Right lobe of liver (tissue), 6 donors: ENCODE data around the gene BACE1-AS. TPM values are rescaled to one million over a fixed set of nuclear protein-coding genes. Genes with fewer than 3 reads are reported as not detected.

Experiments
- ATAC-seq, 4 donors: fragments of 200-7000 bp; cut with Tn5 transposase; one replicate each; pipeline ENCODE4 v1.9.1; 2020; ENCODE audit warnings: mild to moderate bottlenecking in 4 of 4, moderate library complexity in 4 of 4
- DNase-seq, 3 donors: peaks; one replicate each; pipeline ENCODE4 v3.0.0-alpha.2; 2020
- H3K27ac ChIP-seq, 3 donors: fragments of 200-600 bp; one replicate each; pipeline ENCODE4 v1.8.0; 2022
- H3K27me3 ChIP-seq, 2 donors: fragments of 200-600 bp; one replicate each; pipeline ENCODE4 v1.8.0; 2022
- H3K36me3 ChIP-seq, 4 donors: fragments of 200-600 bp; sonication (generic) in 1 of 4; one replicate each; pipeline versions ENCODE4 v1.5.1 to v1.8.0; 2017 to 2022; ENCODE audit warnings: control low read depth in 1 of 4
- H3K4me1 ChIP-seq, 4 donors: fragments of 200-600 bp; sonication (generic) in 1 of 4; one replicate each; pipeline versions ENCODE4 v1.5.1 to v1.8.0; 2017 to 2022; ENCODE audit warnings: control low read depth in 1 of 4
- H3K4me3 ChIP-seq, 3 donors: fragments of 200-600 bp; one replicate each; pipeline ENCODE4 v1.8.0; 2022
- H3K9me3 ChIP-seq, 4 donors: fragments of 200-600 bp; sonication (generic) in 1 of 4; one replicate each; pipeline versions ENCODE4 v1.5.1 to v1.8.0; 2017 to 2022; ENCODE audit warnings: control low read depth in 1 of 4
- POLR2A ChIP-seq: fragments of 450-650 bp; IDR thresholded peaks from one replicate; pipeline ENCODE4 v1.6.1; 2017; ENCODE audit warnings: antibody characterized with exemption, mild to moderate bottlenecking
- WGBS: methylation state at CpG from one replicate; pipeline ENCODE4 v1.1.6; 2018; ENCODE audit warnings: low coverage, low lambda C conversion rate; ENCODE audit not compliant: insufficient coverage; ENCODE audit errors: missing lambda C conversion rate; 5-methylcytosine and 5-hydroxymethylcytosine counted together
- intact Hi-C, 2 donors: fragments of 100-400 bp; cut with DNase I; formaldehyde crosslinking; loops; one replicate each; pipeline versions ENCODE4 v1.11.2 to v1.14.1; 2022
- total RNA-seq, 6 experiments: library from RNA; depleted of rRNA in 2 of 6; stranded (reverse); fragments of >200 nt in 2 of 6; fragmentation: NEBNext Ultra II Directional in 3 of 6; extraction: Animal tissue kit (Norgen Biotek cat#: 25700) in 3 of 6; gene quantifications; one replicate each; pipeline versions ENCODE4 v1.1.0 to v1.2.4, GENCODE V29; 2016 to 2023
- TF ChIP-seq, protein P1 (sequence below), 4 donors: fragments of 200-600 bp in 3 of 4; fragments of 450-650 bp in 1 of 4; IDR thresholded peaks; one replicate each; pipeline versions ENCODE4 v1.5.1 to v1.8.0; 2016 to 2022; ENCODE audit warnings: antibody characterized with exemption in 4 of 4, mild to moderate bottlenecking in 2 of 4
- donor health status: DM: no; HTN: yes; CAD: no.
- donor health status: DM: no; HTN: no; CAD: no.
- donor health status: DM: no; HTN: no; CAD: no.
- donor health status: DM: no; HTN: yes; CAD: no.
- donor health status: DM: no; HTN: yes; CAD: no.

BACE1-AS gene
- total RNA-seq, 6 experiments from 2014 or later = 0.75 to 2.9 (median 2.1) TPM

DNA sequence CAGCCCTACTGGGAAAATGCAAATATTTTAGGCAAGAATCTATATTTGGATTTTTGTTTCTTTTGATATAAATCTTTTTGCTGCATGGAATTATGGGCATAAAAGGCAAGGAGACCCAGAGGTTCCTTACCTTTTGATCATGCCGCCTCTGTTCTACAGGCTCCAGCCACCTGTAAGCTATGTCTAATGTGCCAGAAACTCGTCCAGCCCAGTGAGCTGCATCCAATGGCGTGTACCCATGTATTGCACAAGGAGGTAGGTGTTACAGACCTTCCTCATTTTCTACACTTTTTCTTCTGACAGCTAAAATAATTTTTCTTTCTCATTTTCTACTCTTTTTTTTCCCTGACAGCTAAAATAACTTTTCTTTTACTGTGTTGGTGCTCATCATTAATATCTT lies 8.2 kb upstream of the BACE1-AS start:
- Histone ChIP-seq H3K4me1 (no peaks in the 10 kb centered on the region), H3K36me3 (peaks cover 0 to 63% (median 20%) of the 10 kb centered on the region in 4 donors), H3K9me3 (no peaks in the 10 kb centered on the region), H3K27ac (no peak overlapping the region), H3K4me3 (no peak overlapping the region), H3K27me3 (no peaks in the 10 kb centered on the region)
- DNase-seq = no peak
- WGBS = 68% methylated on average over 3 of the region's 3 CpGs
- TF ChIP-seq POLR2A = no peak
- TF ChIP-seq, protein P1, sequence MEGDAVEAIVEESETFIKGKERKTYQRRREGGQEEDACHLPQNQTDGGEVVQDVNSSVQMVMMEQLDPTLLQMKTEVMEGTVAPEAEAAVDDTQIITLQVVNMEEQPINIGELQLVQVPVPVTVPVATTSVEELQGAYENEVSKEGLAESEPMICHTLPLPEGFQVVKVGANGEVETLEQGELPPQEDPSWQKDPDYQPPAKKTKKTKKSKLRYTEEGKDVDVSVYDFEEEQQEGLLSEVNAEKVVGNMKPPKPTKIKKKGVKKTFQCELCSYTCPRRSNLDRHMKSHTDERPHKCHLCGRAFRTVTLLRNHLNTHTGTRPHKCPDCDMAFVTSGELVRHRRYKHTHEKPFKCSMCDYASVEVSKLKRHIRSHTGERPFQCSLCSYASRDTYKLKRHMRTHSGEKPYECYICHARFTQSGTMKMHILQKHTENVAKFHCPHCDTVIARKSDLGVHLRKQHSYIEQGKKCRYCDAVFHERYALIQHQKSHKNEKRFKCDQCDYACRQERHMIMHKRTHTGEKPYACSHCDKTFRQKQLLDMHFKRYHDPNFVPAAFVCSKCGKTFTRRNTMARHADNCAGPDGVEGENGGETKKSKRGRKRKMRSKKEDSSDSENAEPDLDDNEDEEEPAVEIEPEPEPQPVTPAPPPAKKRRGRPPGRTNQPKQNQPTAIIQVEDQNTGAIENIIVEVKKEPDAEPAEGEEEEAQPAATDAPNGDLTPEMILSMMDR (IDR thresholded peaks at IDR 0.05) = no peak
- no peak for ATAC-seq
- intact Hi-C loops = no loop called here

DNA sequence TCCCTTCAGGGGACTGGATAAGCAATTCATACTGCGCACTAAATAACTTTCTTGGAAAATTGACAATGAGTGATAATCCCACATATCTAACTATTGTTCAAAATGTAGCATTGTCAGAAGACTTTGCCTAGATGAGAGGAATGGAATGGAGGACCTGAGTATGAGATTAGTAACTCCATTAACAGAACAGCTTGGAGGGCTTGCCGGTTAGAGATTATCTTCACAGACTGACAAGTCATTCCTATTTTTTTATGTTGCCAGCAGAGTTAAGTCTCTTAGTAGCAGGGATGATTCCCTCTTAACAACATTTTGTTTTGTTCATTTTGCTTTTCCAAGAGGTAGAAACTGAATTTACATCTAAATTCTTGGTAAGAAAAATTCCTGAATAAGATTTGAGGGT lies 7.1 kb upstream of the BACE1-AS start:
- Histone ChIP-seq H3K4me3 (no peak overlapping the region), H3K27ac (no peak overlapping the region), H3K27me3 (no peaks in the 10 kb centered on the region), H3K9me3 (no peaks in the 10 kb centered on the region), H3K4me1 (no peaks in the 10 kb centered on the region), H3K36me3 (peaks cover 0 to 74% (median 20%) of the 10 kb centered on the region in 4 donors)
- WGBS = 97% methylated on average over 2 of the region's 2 CpGs
- ATAC-seq (no peak), DNase-seq (no peak)
- intact Hi-C loops = no loop called here
- TF ChIP-seq, protein P1 (IDR thresholded peaks at IDR 0.05) = no peak
- TF ChIP-seq POLR2A = no peak

DNA sequence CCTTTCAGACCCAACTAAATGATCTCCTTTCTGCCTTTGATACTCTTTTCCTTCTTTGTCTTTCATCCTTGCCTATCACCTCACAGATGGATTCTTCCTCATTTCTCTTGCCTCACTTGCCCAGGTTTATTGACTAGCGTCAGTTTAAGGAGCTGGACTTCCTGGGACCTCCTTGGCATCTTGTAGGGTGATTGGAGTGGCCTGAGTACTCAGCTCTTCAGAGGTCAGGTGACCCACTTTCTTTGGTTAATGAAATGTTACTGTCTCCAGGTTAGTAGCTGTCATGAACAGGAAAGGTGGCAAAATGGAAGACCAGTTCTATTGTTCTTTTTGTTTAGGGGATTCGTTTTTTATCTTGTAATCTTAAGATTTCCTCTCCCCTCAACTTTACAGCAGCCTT lies 4.6 kb upstream of the BACE1-AS start:
- WGBS = 83% methylated on average over 2 of the region's 2 CpGs
- TF ChIP-seq POLR2A = no peak
- TF ChIP-seq, protein P1 (IDR thresholded peaks at IDR 0.05) = no peak

DNA sequence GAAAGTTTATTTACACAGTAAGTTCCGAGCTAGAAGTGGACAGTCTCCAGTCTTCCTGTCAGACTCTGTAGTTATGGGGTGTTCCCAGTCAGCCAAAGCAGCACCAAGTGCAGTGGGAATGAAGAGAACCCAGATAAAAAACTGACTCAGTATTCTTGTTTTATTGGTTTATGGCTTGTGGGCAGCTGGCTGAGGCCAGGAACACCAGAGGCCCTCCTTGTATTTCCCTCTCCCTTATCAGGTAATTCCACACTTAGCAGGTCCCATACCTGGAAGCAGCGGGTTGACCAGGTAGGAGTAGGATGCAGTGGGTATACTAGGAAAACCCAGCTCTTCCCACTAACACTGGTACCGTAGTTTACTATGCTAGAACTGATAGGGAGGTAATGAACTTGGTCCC lies 3.5 kb upstream of the BACE1-AS start:
- H3K9me3 ChIP-seq = no peaks in the 10 kb centered on the region
- H3K36me3 ChIP-seq = peaks cover 0 to 88% (median 19%) of the 10 kb centered on the region in 4 donors
- H3K4me1 ChIP-seq = no peaks in the 10 kb centered on the region
- H3K27ac ChIP-seq = no peak overlapping the region
- WGBS = 78% methylated on average over 3 of the region's 3 CpGs
- DNase-seq (no peak), ATAC-seq (no peak)
- H3K4me3 ChIP-seq = no peak overlapping the region
- H3K27me3 ChIP-seq = no peaks in the 10 kb centered on the region
- no peak for TF ChIP-seq POLR2A
- intact Hi-C loops = no loop called here

More for the DNA sequence above, 4.6 kb upstream of the BACE1-AS start:
- no peak overlapping the region for H3K4me3 ChIP-seq
- ATAC-seq = no peak
- DNase-seq = no peak
- H3K4me1 ChIP-seq = no peaks in the 10 kb centered on the region
- intact Hi-C loops = no loop called here
- H3K9me3 ChIP-seq = no peaks in the 10 kb centered on the region
- H3K36me3 ChIP-seq = peaks cover 0 to 87% (median 21%) of the 10 kb centered on the region in 4 donors
- no peaks in the 10 kb centered on the region for H3K27me3 ChIP-seq
- H3K27ac ChIP-seq = no peak overlapping the region

DNA sequence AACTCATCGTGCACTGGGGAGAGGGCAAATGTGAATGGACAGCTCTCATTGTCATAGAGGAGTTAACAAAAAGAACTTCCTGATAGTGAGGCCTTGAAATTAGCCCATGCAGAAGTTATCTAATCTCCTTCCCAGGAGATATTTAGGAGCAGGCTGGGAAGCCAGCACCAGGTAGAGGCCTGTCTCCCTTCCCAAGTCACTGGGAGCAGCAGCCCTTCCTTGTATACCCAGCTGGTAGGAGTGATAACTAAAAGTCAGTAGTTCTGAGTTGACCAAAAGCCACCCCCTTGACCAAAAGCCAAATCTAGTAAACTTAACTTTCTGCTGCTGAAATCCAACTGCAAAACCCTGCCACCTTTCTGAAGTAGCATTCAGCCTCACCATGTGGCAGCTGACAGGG lies 1.4 kb upstream of the BACE1-AS start:
- no peaks in the 10 kb centered on the region for H3K27me3 ChIP-seq
- TF ChIP-seq, protein P1 (IDR thresholded peaks at IDR 0.05) = no peak
- WGBS = no CpG with 5 or more reads among the region's 1 CpG
- intact Hi-C loops = no loop called here
- no peak overlapping the region for H3K27ac ChIP-seq
- H3K9me3 ChIP-seq = no peaks in the 10 kb centered on the region
- no peak overlapping the region for H3K4me3 ChIP-seq
- no peak for ATAC-seq
- no peaks in the 10 kb centered on the region for H3K4me1 ChIP-seq
- peaks cover 0 to 76% (median 10%) of the 10 kb centered on the region in 4 donors for H3K36me3 ChIP-seq
- no peak for DNase-seq
